Measurements from ENCODE around the gene ISCU.
A peak's percentile ranks its signal among the peaks of the same experiment; 100 is the strongest.
"Not testable (repeated sequence)": the region's sequence is repeated elsewhere in the genome, so short reads cannot be mapped to it uniquely, and the experiment has no call there.

Gene ISCU

GRCh38 chr12:108607981-108608600 lies 45.7 kb downstream of the ISCU start:
- DNase-seq = no peak

- DNase-seq = no peak
Observed at GRCh38 chr12:108608616-108609015, 46.2 kb downstream of the ISCU start.

- DNase-seq = no peak
Observed at GRCh38 chr12:108609537-108610335, 47.3 kb downstream of the ISCU start.

- no peak for DNase-seq
Observed at GRCh38 chr12:108610336-108610815, 48.0 kb downstream of the ISCU start.

GRCh38 chr12:108610856-108611605 lies 48.6 kb downstream of the ISCU start:
- DNase-seq = no peak

- DNase-seq = no peak
Observed at GRCh38 chr12:108611884-108612415, 49.6 kb downstream of the ISCU start.

GRCh38 chr12:108612788-108613282 lies 50.4 kb downstream of the ISCU start:
- no peak for DNase-seq

GRCh38 chr12:108613548-108613947 lies 51.2 kb downstream of the ISCU start:
- no peak for DNase-seq

- DNase-seq = no peak
Observed at GRCh38 chr12:108614041-108614440, 51.6 kb downstream of the ISCU start.

GRCh38 chr12:108614639-108615038 lies 52.2 kb downstream of the ISCU start:
- no peak for DNase-seq

- DNase-seq = no peak
Observed at GRCh38 chr12:108615918-108616317, 53.5 kb downstream of the ISCU start.

- DNase-seq = no peak
Observed at GRCh38 chr12:108616359-108616758, 54.0 kb downstream of the ISCU start.

GRCh38 chr12:108616941-108617858 lies 54.8 kb downstream of the ISCU start:
- no peak for DNase-seq

GRCh38 chr12:108618079-108618952 lies 55.9 kb downstream of the ISCU start:
- peak; percentile 16 for DNase-seq

- not testable (repeated sequence) for DNase-seq
Observed at GRCh38 chr12:108618953-108619274, 56.5 kb downstream of the ISCU start.

Measured in NCI-H524 treated with DMSO at 0.1 percent for 48 hours (cell line).